ENCODE measurements around the gene ADIPOR2. TPM values are rescaled to one million over a fixed set of nuclear protein-coding genes. Genes with fewer than 3 reads are reported as not detected.

Gene ADIPOR2
- polyA plus RNA-seq, 2 of the 4 experiments (the other 2 are of a cell fraction) = 60.4 to 65.4 TPM

DNA sequence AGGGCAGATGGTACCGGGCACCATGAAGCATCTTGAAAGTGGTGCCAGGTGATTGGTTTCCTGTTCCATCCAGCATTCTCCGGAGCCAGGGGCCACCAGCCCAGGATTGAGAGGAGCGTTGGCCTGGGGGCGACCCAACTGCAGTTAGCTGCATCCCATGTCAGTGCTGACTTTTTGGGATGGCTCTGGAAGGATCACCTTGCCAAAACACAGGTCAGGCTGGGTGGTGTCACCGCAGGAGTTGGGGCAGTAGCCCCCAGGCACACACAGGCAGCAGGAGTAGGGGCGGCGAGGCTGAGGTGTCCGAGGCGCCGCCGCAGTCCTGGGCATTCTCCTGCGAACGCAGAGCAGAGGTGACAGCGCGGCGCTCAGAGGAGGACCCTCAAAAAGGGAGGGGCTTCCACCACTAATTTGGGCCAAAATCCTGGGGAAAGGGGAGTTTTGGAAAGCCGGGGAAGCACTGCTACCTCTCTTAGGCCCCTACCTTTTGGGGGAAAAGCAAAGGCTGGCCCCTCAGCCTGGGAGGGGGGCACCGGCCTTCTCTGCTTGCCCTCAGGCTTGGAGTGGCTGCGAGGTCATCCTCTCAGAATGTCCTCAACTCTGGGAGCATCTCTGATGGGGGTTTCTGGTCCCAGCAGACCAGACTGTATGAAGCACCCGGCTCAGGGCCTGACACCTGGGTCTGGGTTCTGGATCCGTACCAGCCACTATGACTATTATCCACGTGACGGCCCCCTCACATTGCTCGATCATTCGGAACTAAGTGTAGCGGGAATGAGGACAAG, 102.7 kb downstream of the ADIPOR2 start:
- no peak for TF ChIP-seq NR3C1 (IDR thresholded peaks at IDR 0.05)
- no peak for TF ChIP-seq RAD21 (conservative IDR thresholded peaks at IDR 0.05 in 1 of 2, IDR thresholded peaks at IDR 0.05 in 1 of 2)

GRCh38 chr12:1794440-1795090, 103.7 kb downstream of the ADIPOR2 start:
- CTCF ChIA-PET = interaction anchor here (0.6 to 14.6 kb wide), 21 partner anchors 9 to 823 kb away, joined by 3 to 483 read pairs (median 5); partner anchors contain the start of gene CACNA2D4

More for the DNA sequence above, 102.7 kb downstream of the ADIPOR2 start:
- FAIRE-seq (no peak), ATAC-seq (no peak), DNase-seq (ENCODE audit: low read depth in 1 of 2, low spot score in 1 of 2) (no peak)
- Histone ChIP-seq H3K27ac (no peak overlapping the region), H3K4me1 (peaks cover 10% of the 10 kb centered on the region), H3K4me3 (no peak overlapping the region), H3K4me2 (no peak overlapping the region), H3K9me3 (no peaks in the 10 kb centered on the region)
- ChIA-PET CTCF (interaction anchor here (1.5 to 14.6 kb wide), 5 partner anchors 139 to 789 kb away, joined by 4 to 483 read pairs (median 210); partner anchors contain the start of gene WNT5B), POLR2A (no interaction called here)
- WGBS (ENCODE audit: missing lambda C conversion rate) = 90% methylated on average over 24 of the region's 26 CpGs

DNA sequence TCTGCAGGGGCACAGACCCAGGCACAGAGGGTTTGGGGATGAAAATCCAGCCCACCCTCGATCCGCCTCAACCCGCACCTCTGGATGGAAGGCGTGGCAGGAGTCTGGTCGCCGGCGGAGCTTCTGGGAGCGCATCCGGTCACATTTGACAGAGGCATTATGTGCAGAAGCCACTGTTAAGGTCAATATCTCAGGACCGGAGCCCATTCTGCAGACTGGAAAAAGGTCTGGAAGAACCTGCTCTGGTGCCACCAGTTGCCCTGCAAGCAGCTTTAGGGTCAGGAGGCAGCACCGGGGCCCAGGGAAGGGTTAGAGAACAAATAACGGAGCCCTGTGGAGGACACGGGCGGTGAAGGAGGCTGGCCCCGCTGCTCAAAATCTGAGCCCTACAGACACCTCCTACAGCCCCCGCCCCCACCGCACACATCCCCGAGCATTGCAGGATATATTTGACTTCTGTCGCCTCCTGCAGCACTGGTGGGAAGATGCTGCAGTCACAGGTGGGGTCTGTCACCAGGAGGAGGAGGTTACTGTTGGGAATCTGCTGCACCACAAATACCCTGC, 104.4 kb downstream of the ADIPOR2 start:
- H3K9me3 ChIP-seq = no peaks in the 10 kb centered on the region
- 71% methylated on average over 19 of the region's 19 CpGs for WGBS (ENCODE audit: missing lambda C conversion rate)
- ATAC-seq = no peak
- no peak for DNase-seq (ENCODE audit: low read depth in 1 of 2, low spot score in 1 of 2)
- TF ChIP-seq, protein P1, sequence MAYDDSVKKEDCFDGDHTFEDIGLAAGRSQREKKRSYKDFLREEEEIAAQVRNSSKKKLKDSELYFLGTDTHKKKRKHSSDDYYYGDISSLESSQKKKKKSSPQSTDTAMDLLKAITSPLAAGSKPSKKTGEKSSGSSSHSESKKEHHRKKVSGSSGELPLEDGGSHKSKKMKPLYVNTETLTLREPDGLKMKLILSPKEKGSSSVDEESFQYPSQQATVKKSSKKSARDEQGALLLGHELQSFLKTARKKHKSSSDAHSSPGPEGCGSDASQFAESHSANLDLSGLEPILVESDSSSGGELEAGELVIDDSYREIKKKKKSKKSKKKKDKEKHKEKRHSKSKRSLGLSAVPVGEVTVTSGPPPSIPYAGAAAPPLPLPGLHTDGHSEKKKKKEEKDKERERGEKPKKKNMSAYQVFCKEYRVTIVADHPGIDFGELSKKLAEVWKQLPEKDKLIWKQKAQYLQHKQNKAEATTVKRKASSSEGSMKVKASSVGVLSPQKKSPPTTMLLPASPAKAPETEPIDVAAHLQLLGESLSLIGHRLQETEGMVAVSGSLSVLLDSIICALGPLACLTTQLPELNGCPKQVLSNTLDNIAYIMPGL (CRISPR knock-in tag; IDR thresholded peaks at IDR 0.05; ENCODE audit: borderline replicate concordance) = no peak
- no peak for TF ChIP-seq HOXB13 (CRISPR knock-in tag; IDR thresholded peaks at IDR 0.05; ENCODE audit: low read depth)
- TF ChIP-seq RAD21 (conservative IDR thresholded peaks at IDR 0.05 in 1 of 2, IDR thresholded peaks at IDR 0.05 in 1 of 2) = no peak
- no peak for TF ChIP-seq EHMT2 (IDR thresholded peaks at IDR 0.05; ENCODE audit: low read depth)
- TF ChIP-seq POLR2AphosphoS2 (conservative IDR thresholded peaks at IDR 0.05; ENCODE audit: low read length) = no peak
- no peak for TF ChIP-seq TFCP2L1 (CRISPR knock-in tag; IDR thresholded peaks at IDR 0.05)
- TF ChIP-seq FOSB (CRISPR knock-in tag; IDR thresholded peaks at IDR 0.05) = no peak
- TF ChIP-seq MAZ (IDR thresholded peaks at IDR 0.05; ENCODE audit: borderline replicate concordance, low read depth, low read length) = no peak
- TF ChIP-seq CHD4 (IDR thresholded peaks at IDR 0.05; ENCODE audit: borderline replicate concordance) = no peak
- no peak for TF ChIP-seq KDM1A (IDR thresholded peaks at IDR 0.05; ENCODE audit: low read depth)
- TF ChIP-seq MYC (IDR thresholded peaks at IDR 0.05; ENCODE audit: borderline replicate concordance, low read length) = no peak
- TF ChIP-seq EP300 (IDR thresholded peaks at IDR 0.05) = no peak
- TF ChIP-seq CEBPB (IDR thresholded peaks at IDR 0.05) = no peak
- no peak for TF ChIP-seq ZFP36 (IDR thresholded peaks at IDR 0.05; ENCODE audit: borderline replicate concordance, partially characterized antibody)
- TF ChIP-seq USF2 (IDR thresholded peaks at IDR 0.05) = no peak
- TF ChIP-seq, protein P2, sequence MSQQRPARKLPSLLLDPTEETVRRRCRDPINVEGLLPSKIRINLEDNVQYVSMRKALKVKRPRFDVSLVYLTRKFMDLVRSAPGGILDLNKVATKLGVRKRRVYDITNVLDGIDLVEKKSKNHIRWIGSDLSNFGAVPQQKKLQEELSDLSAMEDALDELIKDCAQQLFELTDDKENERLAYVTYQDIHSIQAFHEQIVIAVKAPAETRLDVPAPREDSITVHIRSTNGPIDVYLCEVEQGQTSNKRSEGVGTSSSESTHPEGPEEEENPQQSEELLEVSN (IDR thresholded peaks at IDR 0.05; ENCODE audit: borderline replicate concordance, low read depth) = no peak
- no peak for TF ChIP-seq FOXS1 (CRISPR knock-in tag; IDR thresholded peaks at IDR 0.05)
- POLR2A ChIA-PET = interaction anchor here (0.9 kb wide), 1 partner anchor 144 kb away, joined by 7 read pairs; no protein-coding TSS in a partner anchor
- no peak for FAIRE-seq
- peaks cover 10% of the 10 kb centered on the region for H3K4me1 ChIP-seq
- no peak overlapping the region; the same call in 2 of the 3 replicates for H3K4me3 ChIP-seq
- peak overlapping the region; percentile 62 to 75; a peak in 5 of 6 replicates for H3K27ac ChIP-seq
- CTCF ChIA-PET = interaction anchor here (0.6 to 14.6 kb wide), 41 partner anchors 9 to 822 kb away, joined by 3 to 483 read pairs (median 4); partner anchors contain the start of gene CACNA2D4
- peak overlapping the region; percentile 98 for H3K4me2 ChIP-seq

More at GRCh38 chr12:1794440-1795090, 103.7 kb downstream of the ADIPOR2 start:
- H3K4me1 ChIP-seq = peaks cover 10% of the 10 kb centered on the region
- FAIRE-seq (no peak), DNase-seq (ENCODE audit: low read depth in 1 of 2, low spot score in 1 of 2) (no peak), ATAC-seq (no peak)
- POLR2A ChIA-PET = no interaction called here
- WGBS (ENCODE audit: missing lambda C conversion rate) = 85% methylated on average over 15 of the region's 15 CpGs
- H3K4me2 ChIP-seq = no peak overlapping the region
- H3K27ac ChIP-seq = no peak overlapping the region
- TF ChIP-seq FOXS1 (CRISPR knock-in tag; IDR thresholded peaks at IDR 0.05) (no peak), CHD4 (IDR thresholded peaks at IDR 0.05; ENCODE audit: borderline replicate concordance) (no peak), FOSL2 (IDR thresholded peaks at IDR 0.05) (no peak), FOSL2 (CRISPR knock-in tag; IDR thresholded peaks at IDR 0.05) (no peak), HOXB13 (CRISPR knock-in tag; IDR thresholded peaks at IDR 0.05; ENCODE audit: low read depth) (no peak), USF2 (IDR thresholded peaks at IDR 0.05) (no peak)
- TF ChIP-seq, protein P3, sequence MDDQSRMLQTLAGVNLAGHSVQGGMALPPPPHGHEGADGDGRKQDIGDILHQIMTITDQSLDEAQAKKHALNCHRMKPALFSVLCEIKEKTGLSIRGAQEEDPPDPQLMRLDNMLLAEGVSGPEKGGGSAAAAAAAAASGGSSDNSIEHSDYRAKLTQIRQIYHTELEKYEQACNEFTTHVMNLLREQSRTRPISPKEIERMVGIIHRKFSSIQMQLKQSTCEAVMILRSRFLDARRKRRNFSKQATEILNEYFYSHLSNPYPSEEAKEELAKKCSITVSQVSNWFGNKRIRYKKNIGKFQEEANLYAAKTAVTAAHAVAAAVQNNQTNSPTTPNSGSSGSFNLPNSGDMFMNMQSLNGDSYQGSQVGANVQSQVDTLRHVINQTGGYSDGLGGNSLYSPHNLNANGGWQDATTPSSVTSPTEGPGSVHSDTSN (IDR thresholded peaks at IDR 0.05) = no peak
- H3K4me3 ChIP-seq = no peak overlapping the region
- no peaks in the 10 kb centered on the region for H3K9me3 ChIP-seq
